ES-I3 (cell line): ENCODE results near the gene CDCA4.
A peak's percentile ranks its signal among the peaks of the same experiment; 100 is the strongest.
"Not testable (repeated sequence)": the region's sequence is repeated elsewhere in the genome, so short reads cannot be mapped to it uniquely, and the experiment has no call there.

Experiments
- H3K36me3 ChIP-seq: 2 replicates; pipeline ENCODE4 v1.6.1; 2013; ENCODE audit warnings: mild to moderate bottlenecking, low read length, control low read depth, moderate library complexity; ENCODE audit not compliant: insufficient read depth
- H3K4me1 ChIP-seq: 2 replicates; pipeline ENCODE4 v1.6.1; 2013; ENCODE audit warnings: mild to moderate bottlenecking, control low read depth, low read length; ENCODE audit not compliant: insufficient read depth
- H3K9ac ChIP-seq: 2 replicates; pipeline ENCODE4 v1.6.1; 2013; ENCODE audit warnings: low read depth, mild to moderate bottlenecking, low read length, moderate library complexity
- H3K9me3 ChIP-seq: 2 replicates; pipeline ENCODE4 v1.6.1; 2013; ENCODE audit warnings: mild to moderate bottlenecking, low read length, moderate library complexity; ENCODE audit not compliant: control insufficient read depth, insufficient read depth

CDCA4 gene

GRCh38 chr14:105030836-105031396, 10.0 kb upstream of the CDCA4 start:
- Histone ChIP-seq H3K36me3 (no peaks in the 10 kb centered on the region), H3K4me1 (peaks cover 8% of the 10 kb centered on the region; the same call in 1 of the 2 replicates), H3K9ac (no peak overlapping the region), H3K9me3 (no peaks in the 10 kb centered on the region)

- peaks cover 8% of the 10 kb centered on the region; the same call in 1 of the 2 replicates for H3K4me1 ChIP-seq
- H3K9ac ChIP-seq = no peak overlapping the region
- H3K9me3 ChIP-seq = no peaks in the 10 kb centered on the region
- H3K36me3 ChIP-seq = no peaks in the 10 kb centered on the region
Observed at GRCh38 chr14:105030194-105030593, 9.3 kb upstream of the CDCA4 start.

- H3K9ac ChIP-seq = no peak overlapping the region
- no peaks in the 10 kb centered on the region for H3K9me3 ChIP-seq
- H3K4me1 ChIP-seq = peaks cover 12% of the 10 kb centered on the region; the same call in 1 of the 2 replicates
- no peaks in the 10 kb centered on the region for H3K36me3 ChIP-seq
Observed at GRCh38 chr14:105029402-105029801, 8.5 kb upstream of the CDCA4 start.

GRCh38 chr14:105028251-105028927, 7.5 kb upstream of the CDCA4 start:
- no peak overlapping the region for H3K9ac ChIP-seq
- H3K36me3 ChIP-seq = no peaks in the 10 kb centered on the region
- H3K4me1 ChIP-seq = peaks cover 6% of the 10 kb centered on the region; the same call in 1 of the 2 replicates
- H3K9me3 ChIP-seq = no peaks in the 10 kb centered on the region

- not testable (repeated sequence) for H3K4me1 ChIP-seq, H3K9ac ChIP-seq, H3K9me3 ChIP-seq, H3K36me3 ChIP-seq
Observed at GRCh38 chr14:105027718-105028117, 6.8 kb upstream of the CDCA4 start.

GRCh38 chr14:105026802-105027563, 6.1 kb upstream of the CDCA4 start:
- H3K36me3 ChIP-seq = no peaks in the 10 kb centered on the region
- H3K4me1 ChIP-seq = peaks cover 6% of the 10 kb centered on the region; the same call in 1 of the 2 replicates
- no peaks in the 10 kb centered on the region for H3K9me3 ChIP-seq
- H3K9ac ChIP-seq = no peak overlapping the region

- peaks cover 6% of the 10 kb centered on the region; the same call in 1 of the 2 replicates for H3K4me1 ChIP-seq
- H3K9me3 ChIP-seq = no peaks in the 10 kb centered on the region
- H3K36me3 ChIP-seq = no peaks in the 10 kb centered on the region
- H3K9ac ChIP-seq = no peak overlapping the region
Observed at GRCh38 chr14:105026033-105026785, 5.3 kb upstream of the CDCA4 start.

- peaks cover 6% of the 10 kb centered on the region; the same call in 1 of the 2 replicates for H3K4me1 ChIP-seq
- no peaks in the 10 kb centered on the region for H3K36me3 ChIP-seq
- H3K9me3 ChIP-seq = no peaks in the 10 kb centered on the region
- no peak overlapping the region for H3K9ac ChIP-seq
Observed at GRCh38 chr14:105025429-105025828, 4.5 kb upstream of the CDCA4 start.

GRCh38 chr14:105023791-105024480, 3.1 kb upstream of the CDCA4 start:
- Histone ChIP-seq H3K9ac (no peak overlapping the region), H3K9me3 (no peaks in the 10 kb centered on the region), H3K36me3 (no peaks in the 10 kb centered on the region), H3K4me1 (peaks cover 11% of the 10 kb centered on the region; the same call in 1 of the 2 replicates)

- no peak overlapping the region for H3K9ac ChIP-seq
- H3K4me1 ChIP-seq = peaks cover 11% of the 10 kb centered on the region; the same call in 1 of the 2 replicates
- H3K9me3 ChIP-seq = no peaks in the 10 kb centered on the region
- H3K36me3 ChIP-seq = no peaks in the 10 kb centered on the region
Observed at GRCh38 chr14:105023144-105023543, 2.3 kb upstream of the CDCA4 start.

- Histone ChIP-seq H3K9ac (peak overlapping the region; percentile 89), H3K9me3 (no peaks in the 10 kb centered on the region), H3K4me1 (peaks cover 11% of the 10 kb centered on the region; the same call in 1 of the 2 replicates), H3K36me3 (no peaks in the 10 kb centered on the region)
Observed at GRCh38 chr14:105022276-105022670, 1.4 kb upstream of the CDCA4 start.

- Histone ChIP-seq H3K4me1 (peaks cover 12% of the 10 kb centered on the region), H3K36me3 (no peaks in the 10 kb centered on the region), H3K9me3 (no peaks in the 10 kb centered on the region), H3K9ac (peak overlapping the region; percentile 89)
Observed at GRCh38 chr14:105021656-105022275, 883 bp upstream of the CDCA4 start.
